ENCODE measurements around the gene PTPRU.
"Not testable (repeated sequence)": the region's sequence is repeated elsewhere in the genome, so short reads cannot be mapped to it uniquely, and the experiment has no call there.

PTPRU gene

DNA sequence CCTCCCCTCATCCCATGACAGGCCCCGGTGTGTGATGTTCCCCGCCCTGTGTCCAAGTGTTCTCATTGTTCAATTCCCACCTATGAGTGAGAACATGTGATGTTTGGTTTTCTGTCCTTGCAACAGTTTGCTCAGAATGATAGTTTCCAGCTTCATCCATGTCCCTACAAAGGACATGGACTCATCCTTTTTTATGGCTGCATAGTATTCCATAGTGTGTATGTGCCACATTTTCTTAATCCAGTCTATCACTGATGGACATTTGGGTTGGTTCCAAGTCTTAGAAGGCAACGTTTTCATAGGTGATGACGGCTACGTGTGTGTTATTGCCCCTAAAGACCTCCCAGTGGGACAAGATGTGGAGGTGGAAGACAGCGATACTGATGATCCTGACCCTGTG lies 65.4 kb downstream of the PTPRU start:
- peaks cover 33% of the 10 kb centered on the region for H3K36me3 ChIP-seq (ENCODE audit: control insufficient read depth, insufficient read depth, low read length, severe bottlenecking)
- H3K9ac ChIP-seq (ENCODE audit: low read length); H3K9me3 ChIP-seq (ENCODE audit: control insufficient read depth, low read length); H3K4me1 ChIP-seq (ENCODE audit: control insufficient read depth, insufficient read depth, low read length); DNase-seq (ENCODE audit: low read depth); H3K27me3 ChIP-seq (replicated peaks; ENCODE audit: control insufficient read depth, insufficient read depth, low read length); H3K4me3 ChIP-seq (ENCODE audit: low read length): not testable (repeated sequence)

DNA sequence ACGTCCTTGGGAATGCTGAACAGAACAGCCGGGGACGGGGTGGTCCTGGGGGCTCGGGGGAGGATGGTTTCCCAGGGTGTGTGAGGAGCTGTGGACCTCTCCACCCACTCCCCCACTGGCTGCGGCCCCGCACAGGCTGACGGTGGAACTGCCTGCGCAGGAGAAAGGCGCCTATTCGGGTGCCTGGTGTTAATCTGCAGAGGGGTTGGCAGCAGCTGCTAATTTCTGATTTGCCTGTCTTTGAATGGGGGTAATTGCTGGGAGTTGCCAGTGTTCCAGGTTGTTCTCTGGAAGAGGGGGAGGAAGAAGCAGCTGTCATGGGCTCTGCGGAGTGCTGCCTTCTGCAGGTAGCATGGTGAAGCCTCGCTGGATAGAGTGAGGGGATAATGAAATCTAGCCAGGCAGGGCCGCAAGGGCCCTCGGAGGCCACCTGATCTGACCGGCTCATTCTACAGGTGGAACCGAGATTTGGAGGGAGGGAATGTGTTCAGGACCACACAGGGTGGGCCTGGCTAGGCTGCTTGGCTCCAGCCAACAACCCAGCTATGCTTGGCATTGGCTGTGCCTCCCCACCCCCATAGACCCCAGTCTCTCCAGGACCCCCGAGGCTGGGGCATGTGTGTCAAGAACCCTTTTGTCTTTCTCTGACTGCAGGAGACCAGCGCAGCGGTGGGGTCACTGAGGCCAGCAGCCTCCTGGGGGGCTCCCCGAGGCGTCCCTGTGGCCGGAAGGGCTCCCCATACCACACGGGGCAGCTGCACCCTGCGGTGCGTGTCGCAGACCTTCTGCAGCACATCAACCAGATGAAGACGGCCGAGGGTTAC lies 67.1 kb downstream of the PTPRU start:
- Histone ChIP-seq H3K27me3 (replicated peaks; ENCODE audit: control insufficient read depth, insufficient read depth, low read length) (no peaks in the 10 kb centered on the region), H3K9ac (ENCODE audit: low read length) (no peak overlapping the region), H3K36me3 (ENCODE audit: control insufficient read depth, insufficient read depth, low read length, severe bottlenecking) (peaks cover 33% of the 10 kb centered on the region), H3K4me3 (ENCODE audit: low read length) (no peak overlapping the region), H3K9me3 (ENCODE audit: control insufficient read depth, low read length) (no peaks in the 10 kb centered on the region), H3K4me1 (ENCODE audit: control insufficient read depth, insufficient read depth, low read length) (no peaks in the 10 kb centered on the region)
- no peak for DNase-seq (ENCODE audit: low read depth)

DNA sequence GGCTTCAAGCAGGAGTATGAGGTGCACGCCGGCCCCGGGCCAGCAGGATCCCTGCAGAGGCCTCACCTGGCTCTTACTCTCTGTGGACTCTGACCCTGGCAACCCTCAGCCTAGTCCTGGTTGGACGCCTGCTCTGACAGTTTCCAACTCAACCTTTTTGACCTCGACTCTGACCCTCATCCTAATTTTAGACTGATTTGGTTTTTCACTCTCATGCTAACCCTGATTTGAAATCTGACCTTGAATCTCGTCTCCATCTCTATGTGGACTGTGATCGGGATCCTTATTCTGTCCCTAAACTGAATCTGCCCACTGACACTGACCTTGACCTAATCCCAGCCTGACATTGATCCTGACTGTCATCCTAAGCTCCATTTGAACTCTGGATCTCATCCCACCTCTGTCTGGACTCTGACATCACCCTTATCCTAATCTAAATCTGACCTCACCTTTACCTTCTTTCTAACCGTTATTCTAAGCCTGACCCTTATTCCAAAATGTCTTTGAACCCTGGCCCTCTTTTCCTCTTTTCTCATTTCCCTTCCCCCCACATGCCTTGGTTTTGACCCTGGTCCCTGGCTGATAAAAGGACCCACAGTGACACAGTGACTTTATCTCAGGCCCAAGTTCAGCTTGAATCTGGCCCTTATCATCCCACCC lies 67.8 kb downstream of the PTPRU start:
- Histone ChIP-seq H3K9ac (ENCODE audit: low read length) (no peak overlapping the region), H3K4me3 (ENCODE audit: low read length) (no peak overlapping the region), H3K4me1 (ENCODE audit: control insufficient read depth, insufficient read depth, low read length) (no peaks in the 10 kb centered on the region), H3K36me3 (ENCODE audit: control insufficient read depth, insufficient read depth, low read length, severe bottlenecking) (peaks cover 33% of the 10 kb centered on the region), H3K27me3 (replicated peaks; ENCODE audit: control insufficient read depth, insufficient read depth, low read length) (no peaks in the 10 kb centered on the region), H3K9me3 (ENCODE audit: control insufficient read depth, low read length) (no peaks in the 10 kb centered on the region)
- no peak for DNase-seq (ENCODE audit: low read depth)

DNA sequence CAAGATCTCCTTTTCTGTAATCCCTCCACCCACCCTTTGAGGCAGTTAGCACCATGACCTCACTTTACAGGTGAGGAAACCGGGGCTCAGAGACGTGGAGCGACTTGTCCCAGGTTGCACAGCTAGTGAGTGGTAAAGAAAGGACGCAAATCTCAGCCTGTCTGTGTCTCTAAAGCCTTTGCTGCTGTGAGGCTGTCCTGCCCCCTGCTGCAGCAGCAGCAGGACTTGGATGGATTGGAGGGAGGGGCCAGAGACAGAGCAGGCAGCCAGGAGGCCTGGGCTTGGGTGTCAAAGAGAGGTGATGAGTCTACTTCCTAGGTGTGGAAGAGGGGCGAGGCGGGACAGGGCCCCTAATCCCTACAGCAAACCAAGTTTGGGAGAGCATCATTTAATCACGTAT lies 69.6 kb downstream of the PTPRU start:
- Histone ChIP-seq H3K9me3 (ENCODE audit: control insufficient read depth, low read length) (no peaks in the 10 kb centered on the region), H3K27me3 (replicated peaks; ENCODE audit: control insufficient read depth, insufficient read depth, low read length) (no peaks in the 10 kb centered on the region), H3K36me3 (ENCODE audit: control insufficient read depth, insufficient read depth, low read length, severe bottlenecking) (peaks cover 24% of the 10 kb centered on the region), H3K9ac (ENCODE audit: low read length) (no peak overlapping the region), H3K4me3 (ENCODE audit: low read length) (no peak overlapping the region), H3K4me1 (ENCODE audit: control insufficient read depth, insufficient read depth, low read length) (no peaks in the 10 kb centered on the region)
- no peak for DNase-seq (ENCODE audit: low read depth)

DNA sequence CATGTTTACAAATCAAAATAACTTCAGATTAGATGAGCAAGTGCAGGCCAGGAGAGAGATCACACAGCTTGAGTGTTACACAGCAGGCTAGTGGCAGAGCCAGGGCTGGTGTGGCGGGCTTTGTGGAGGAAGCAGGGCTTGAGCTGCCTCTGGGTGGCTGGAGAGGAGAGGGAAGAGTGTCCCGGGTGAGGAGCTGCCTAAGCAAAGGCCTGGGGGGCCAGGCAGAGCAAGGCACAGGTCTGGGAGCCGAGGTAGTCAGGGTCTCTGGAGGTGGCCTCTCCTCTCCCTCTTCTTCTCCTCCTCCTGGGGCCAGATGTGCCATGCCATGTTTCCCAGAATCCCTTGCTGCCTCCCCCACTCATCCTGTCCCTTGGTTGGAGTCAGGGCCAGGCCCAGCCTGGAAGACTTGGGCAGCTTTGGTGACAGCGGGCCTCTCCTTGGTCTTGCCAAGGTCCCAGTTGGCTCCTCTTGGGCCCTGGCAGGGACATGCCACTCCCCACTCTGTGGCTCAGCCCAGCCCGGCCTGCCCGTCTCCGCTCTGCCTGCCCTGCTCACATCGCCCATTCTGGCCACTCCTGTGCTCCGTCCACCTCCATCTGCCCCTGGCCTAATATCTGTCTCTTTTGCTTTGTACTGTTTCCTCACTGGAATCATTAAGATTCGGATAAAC lies 70.3 kb downstream of the PTPRU start:
- H3K4me3 ChIP-seq (ENCODE audit: low read length): no peak overlapping the region
- H3K9ac ChIP-seq (ENCODE audit: low read length): no peak overlapping the region
- H3K4me1 ChIP-seq (ENCODE audit: control insufficient read depth, insufficient read depth, low read length): no peaks in the 10 kb centered on the region
- H3K27me3 ChIP-seq (replicated peaks; ENCODE audit: control insufficient read depth, insufficient read depth, low read length): no peaks in the 10 kb centered on the region
- peaks cover 31% of the 10 kb centered on the region for H3K36me3 ChIP-seq (ENCODE audit: control insufficient read depth, insufficient read depth, low read length, severe bottlenecking)
- no peaks in the 10 kb centered on the region for H3K9me3 ChIP-seq (ENCODE audit: control insufficient read depth, low read length)
- DNase-seq (ENCODE audit: low read depth): no peak

DNA sequence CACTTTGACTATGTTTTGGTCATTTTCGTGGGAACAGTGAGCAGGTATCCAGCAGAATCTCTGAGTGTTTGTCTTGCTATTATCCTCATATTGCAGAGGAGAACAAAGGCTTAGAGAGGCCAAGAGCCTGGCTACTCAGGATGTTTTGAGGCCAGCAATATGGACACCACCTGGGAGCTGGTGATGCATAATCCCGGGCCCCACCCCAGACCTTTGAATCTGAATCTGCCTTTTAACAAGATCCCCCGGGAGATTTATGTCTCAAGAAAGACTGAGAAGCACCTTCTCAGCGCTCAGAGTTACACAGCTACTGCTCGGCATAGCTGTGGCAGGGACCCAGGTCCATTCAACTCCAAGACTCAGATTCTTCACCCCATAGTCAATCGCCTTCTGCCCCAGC lies 72.8 kb downstream of the PTPRU start:
- no peak overlapping the region for H3K4me3 ChIP-seq (ENCODE audit: low read length)
- no peak overlapping the region for H3K9ac ChIP-seq (ENCODE audit: low read length)
- no peaks in the 10 kb centered on the region for H3K27me3 ChIP-seq (replicated peaks; ENCODE audit: control insufficient read depth, insufficient read depth, low read length)
- peaks cover 38% of the 10 kb centered on the region for H3K36me3 ChIP-seq (ENCODE audit: control insufficient read depth, insufficient read depth, low read length, severe bottlenecking)
- no peak for DNase-seq (ENCODE audit: low read depth)
- H3K4me1 ChIP-seq (ENCODE audit: control insufficient read depth, insufficient read depth, low read length): no peaks in the 10 kb centered on the region
- H3K9me3 ChIP-seq (ENCODE audit: control insufficient read depth, low read length): no peaks in the 10 kb centered on the region

DNA sequence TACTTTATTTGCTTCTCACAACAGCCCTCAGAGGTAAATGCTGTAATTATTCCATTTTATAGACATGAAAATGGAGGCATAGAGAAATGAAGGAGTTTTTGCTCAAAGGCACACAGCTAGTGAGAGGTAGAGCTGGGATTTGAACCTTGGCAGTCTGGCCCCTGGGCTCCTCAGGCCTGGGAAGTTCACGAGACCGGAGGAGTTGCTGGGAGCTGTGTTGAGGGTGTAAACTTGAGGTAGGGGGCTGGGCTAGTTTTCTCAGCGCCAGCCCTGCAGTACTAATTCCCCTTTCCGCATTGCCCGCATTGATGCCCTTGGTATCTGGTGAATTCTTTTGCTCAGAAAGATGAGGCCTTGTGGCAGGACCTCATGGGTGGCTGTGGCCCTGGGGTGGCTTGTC lies 73.3 kb downstream of the PTPRU start:
- Histone ChIP-seq H3K9ac (ENCODE audit: low read length) (no peak overlapping the region), H3K4me1 (ENCODE audit: control insufficient read depth, insufficient read depth, low read length) (no peaks in the 10 kb centered on the region), H3K9me3 (ENCODE audit: control insufficient read depth, low read length) (no peaks in the 10 kb centered on the region), H3K4me3 (ENCODE audit: low read length) (no peak overlapping the region), H3K27me3 (replicated peaks; ENCODE audit: control insufficient read depth, insufficient read depth, low read length) (no peaks in the 10 kb centered on the region), H3K36me3 (ENCODE audit: control insufficient read depth, insufficient read depth, low read length, severe bottlenecking) (peaks cover 36% of the 10 kb centered on the region)
- no peak for DNase-seq (ENCODE audit: low read depth)

DNA sequence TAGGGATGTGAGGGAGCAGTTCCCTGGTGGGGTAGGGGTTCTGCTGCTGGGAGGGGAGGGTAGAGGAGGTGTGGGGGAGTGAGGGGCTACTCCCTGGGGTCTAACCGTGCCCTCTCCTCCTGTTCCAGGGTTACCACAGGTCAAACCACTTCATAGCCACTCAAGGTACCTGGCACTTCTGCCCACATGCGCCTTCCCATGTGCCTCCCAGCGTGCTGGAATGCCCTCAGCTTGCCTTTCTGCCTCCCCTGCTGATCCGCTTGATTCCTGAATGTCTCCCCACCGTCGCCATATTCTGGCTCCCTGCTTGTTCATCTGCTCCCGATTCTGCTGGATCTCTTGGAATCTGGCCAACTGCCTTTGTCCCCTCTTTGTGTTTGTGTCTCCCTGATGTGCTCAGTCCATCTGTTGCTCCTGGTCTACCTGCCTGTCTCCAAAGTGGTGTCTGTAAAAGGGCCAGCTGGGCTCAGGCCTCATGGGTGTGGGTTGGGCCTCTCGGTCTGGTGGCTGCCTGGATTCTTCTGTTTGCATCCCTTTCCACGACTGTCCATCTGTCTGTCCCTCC lies 74.4 kb downstream of the PTPRU start:
- H3K9ac ChIP-seq (ENCODE audit: low read length): no peak overlapping the region
- H3K36me3 ChIP-seq (ENCODE audit: control insufficient read depth, insufficient read depth, low read length, severe bottlenecking): peaks cover 34% of the 10 kb centered on the region
- no peaks in the 10 kb centered on the region for H3K9me3 ChIP-seq (ENCODE audit: control insufficient read depth, low read length)
- no peak for DNase-seq (ENCODE audit: low read depth)
- H3K4me1 ChIP-seq (ENCODE audit: control insufficient read depth, insufficient read depth, low read length): no peaks in the 10 kb centered on the region
- H3K4me3 ChIP-seq (ENCODE audit: low read length): no peak overlapping the region
- H3K27me3 ChIP-seq (replicated peaks; ENCODE audit: control insufficient read depth, insufficient read depth, low read length): no peaks in the 10 kb centered on the region

DNA sequence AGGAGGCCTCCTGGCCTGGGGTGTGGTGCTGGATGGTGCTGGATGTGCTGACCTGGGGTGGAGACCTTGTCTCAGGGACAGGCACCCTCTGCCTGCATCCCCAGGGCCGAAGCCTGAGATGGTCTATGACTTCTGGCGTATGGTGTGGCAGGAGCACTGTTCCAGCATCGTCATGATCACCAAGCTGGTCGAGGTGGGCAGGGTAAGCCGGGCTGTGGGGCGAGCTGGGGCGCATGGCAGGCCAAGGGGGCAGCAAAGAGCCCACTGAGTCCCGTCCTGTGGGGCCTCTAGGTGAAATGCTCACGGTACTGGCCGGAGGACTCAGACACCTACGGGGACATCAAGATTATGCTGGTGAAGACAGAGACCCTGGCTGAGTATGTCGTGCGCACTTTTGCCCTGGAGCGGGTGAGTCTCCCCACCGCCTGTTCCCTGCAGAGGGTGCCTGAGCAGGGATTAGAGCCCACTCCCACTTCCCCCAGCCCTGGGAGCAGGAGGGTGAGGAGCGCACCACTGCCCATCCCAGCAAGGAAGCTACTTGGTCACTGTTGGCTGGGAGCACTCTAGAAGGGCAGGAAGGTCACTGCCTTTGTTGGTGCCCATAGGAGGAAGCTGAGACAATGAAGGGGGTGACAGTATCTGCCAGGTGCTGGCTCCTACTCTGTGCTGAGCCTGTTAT lies 75.2 kb downstream of the PTPRU start:
- Histone ChIP-seq H3K4me1 (ENCODE audit: control insufficient read depth, insufficient read depth, low read length) (no peaks in the 10 kb centered on the region), H3K27me3 (replicated peaks; ENCODE audit: control insufficient read depth, insufficient read depth, low read length) (no peaks in the 10 kb centered on the region), H3K9ac (ENCODE audit: low read length) (no peak overlapping the region), H3K36me3 (ENCODE audit: control insufficient read depth, insufficient read depth, low read length, severe bottlenecking) (peaks cover 39% of the 10 kb centered on the region), H3K4me3 (ENCODE audit: low read length) (no peak overlapping the region), H3K9me3 (ENCODE audit: control insufficient read depth, low read length) (no peaks in the 10 kb centered on the region)
- no peak for DNase-seq (ENCODE audit: low read depth)

DNA sequence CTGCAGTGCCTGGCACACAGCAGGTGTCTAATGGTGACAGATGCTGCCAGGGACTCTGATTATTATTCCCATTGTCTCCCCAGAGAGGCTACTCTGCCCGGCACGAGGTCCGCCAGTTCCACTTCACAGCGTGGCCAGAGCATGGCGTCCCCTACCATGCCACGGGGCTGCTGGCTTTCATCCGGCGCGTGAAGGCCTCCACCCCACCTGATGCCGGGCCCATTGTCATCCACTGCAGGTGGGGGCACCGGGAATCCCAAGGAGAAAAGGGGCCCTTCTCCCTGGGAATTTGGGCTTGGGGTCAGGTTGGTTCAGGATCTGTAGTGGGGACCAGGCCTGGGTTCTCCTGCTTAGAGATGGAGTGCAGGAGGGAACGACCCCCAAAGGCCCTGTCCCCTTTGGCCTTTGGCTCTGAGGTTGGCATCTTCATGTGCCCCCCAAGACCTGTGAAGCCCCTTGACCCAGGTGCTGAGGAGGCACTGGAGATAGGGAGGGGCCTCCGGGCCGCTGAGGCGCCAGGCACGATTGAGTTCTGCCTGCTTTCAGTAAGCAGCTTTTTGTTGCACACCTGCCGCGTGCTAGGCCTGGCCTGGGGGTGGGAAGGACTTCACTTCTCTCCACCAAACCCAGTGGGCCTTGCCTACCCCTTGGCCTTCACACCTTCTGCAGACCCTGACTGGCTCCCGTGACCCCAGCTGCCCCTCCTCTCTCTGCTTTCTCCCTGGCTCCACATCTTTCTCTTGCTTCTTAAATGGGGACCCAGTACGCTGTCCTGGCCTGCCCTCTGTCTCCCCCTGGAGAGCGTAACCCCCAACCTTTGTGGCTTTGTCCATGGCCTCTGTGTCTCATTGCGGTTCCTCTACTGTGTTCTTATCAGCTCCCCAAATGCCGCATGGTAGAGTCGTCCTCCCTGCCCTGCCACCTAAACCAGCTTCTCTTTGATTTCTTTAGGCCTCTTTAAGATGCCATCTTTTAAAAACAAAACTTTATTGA lies 76.4 kb downstream of the PTPRU start:
- no peaks in the 10 kb centered on the region for H3K4me1 ChIP-seq (ENCODE audit: control insufficient read depth, insufficient read depth, low read length)
- no peak for DNase-seq (ENCODE audit: low read depth)
- no peaks in the 10 kb centered on the region for H3K27me3 ChIP-seq (replicated peaks; ENCODE audit: control insufficient read depth, insufficient read depth, low read length)
- peaks cover 39% of the 10 kb centered on the region for H3K36me3 ChIP-seq (ENCODE audit: control insufficient read depth, insufficient read depth, low read length, severe bottlenecking)
- no peak overlapping the region for H3K9ac ChIP-seq (ENCODE audit: low read length)
- no peaks in the 10 kb centered on the region for H3K9me3 ChIP-seq (ENCODE audit: control insufficient read depth, low read length)
- H3K4me3 ChIP-seq (ENCODE audit: low read length): no peak overlapping the region

All from adipocyte (in vitro differentiated cells).